NCI-H187 (cell line): ENCODE data around the gene PPP2R5B.
"Not testable (repeated sequence)": the region's sequence is repeated elsewhere in the genome, so short reads cannot be mapped to it uniquely, and the experiment has no call there.

Experiments used
- DNase-seq, 2 experiments: peaks; one replicate each; lab custom pipeline; 2025; lab: John Stamatoyannopoulos, UW

Gene PPP2R5B

GRCh38 chr11:64983339-64983738, 58.9 kb downstream of the PPP2R5B start:
- not testable (repeated sequence) for DNase-seq
